BLaER1 treated with 17β-estradiol and CSF1 and Interleukin-3, amounts not matched to agents 10 nM and 100 nM (cell line): ENCODE measurements around the gene PFDN4.
"Not testable (repeated sequence)": the region's sequence is repeated elsewhere in the genome, so short reads cannot be mapped to it uniquely, and the experiment has no call there.

Experiments
- H3K27ac ChIP-seq, 11 experiments: shearing (Covaris generic); formaldehyde crosslinking; 2 replicates each; pipeline ENCODE4 v1.8.1; 2022
- H3K27me3 ChIP-seq, 11 experiments: shearing (Covaris generic); formaldehyde crosslinking; 2 replicates each; pipeline ENCODE4 v1.8.1; 2022
- H3K36me3 ChIP-seq, 11 experiments: shearing (Covaris generic); formaldehyde crosslinking; 2 replicates each; pipeline ENCODE4 v1.8.1; 2022
- H3K4me1 ChIP-seq, 10 experiments: shearing (Covaris generic); formaldehyde crosslinking; 2 replicates each; pipeline ENCODE4 v1.8.1; 2022
- H3K4me2 ChIP-seq, 11 experiments: shearing (Covaris generic); formaldehyde crosslinking; 2 replicates each; pipeline ENCODE4 v1.8.1; 2022
- H3K4me3 ChIP-seq, 10 experiments: shearing (Covaris generic); formaldehyde crosslinking; 2 replicates each; pipeline ENCODE4 v1.8.1; 2022
- H3K9ac ChIP-seq, 11 experiments: shearing (Covaris generic); formaldehyde crosslinking; 2 replicates each; pipeline ENCODE4 v1.8.1; 2022
- H3K9me3 ChIP-seq, 11 experiments: shearing (Covaris generic); formaldehyde crosslinking; replicated peaks in 1 of 11; 2 replicates each; pipeline ENCODE4 v1.8.1; 2022
- H4K20me1 ChIP-seq, 11 experiments: shearing (Covaris generic); formaldehyde crosslinking; 2 replicates each; pipeline ENCODE4 v1.8.1; 2022
- Cebpa-rat ChIP-seq, 11 experiments: shearing (Covaris generic); IDR thresholded peaks; 2 replicates each; pipeline ENCODE4 v1.8.1; 2022

The PFDN4 gene

GRCh38 chr20:54223751-54224150, 15.9 kb downstream of the PFDN4 start:
- Histone ChIP-seq H3K4me2 (no peak overlapping the region), H4K20me1 (0 out of 22 replicates have a peak, but pooled peaks cover 0 to 5% (median 0%) of the 10 kb centered on the region in 11 experiments), H3K27ac (no peak overlapping the region), H3K4me3 (no peak overlapping the region), H3K4me1 (peaks cover 0 to 55% (median 18%) of the 10 kb centered on the region in 10 experiments; a peak in 14 of 20 replicates), H3K27me3 (no peaks in the 10 kb centered on the region), H3K36me3 (peaks cover 0 to 34% (median 13%) of the 10 kb centered on the region in 11 experiments; a peak in 15 of 22 replicates), H3K9me3 (peaks cover 0 to 18% (median 8%) of the 10 kb centered on the region in 11 experiments; a peak in 10 of 22 replicates), H3K9ac (no peak overlapping the region)
- TF ChIP-seq Cebpa-rat (IDR thresholded peaks at IDR 0.05) = no peak

GRCh38 chr20:54224642-54225041, 16.8 kb downstream of the PFDN4 start:
- Histone ChIP-seq H3K36me3 (peaks cover 0 to 28% (median 10%) of the 10 kb centered on the region in 11 experiments; a peak in 13 of 22 replicates), H3K9me3 (peaks cover 0 to 22% (median 8%) of the 10 kb centered on the region in 11 experiments; a peak in 10 of 22 replicates), H3K4me1 (peaks cover 0 to 50% (median 18%) of the 10 kb centered on the region in 10 experiments; a peak in 13 of 20 replicates)
- not testable (repeated sequence) for H3K4me2 ChIP-seq, H3K27ac ChIP-seq, H3K27me3 ChIP-seq, H3K4me3 ChIP-seq, H4K20me1 ChIP-seq, H3K9ac ChIP-seq

- H3K4me3 ChIP-seq = no peak overlapping the region
- peaks cover under 1 to 26% (median 9%) of the 10 kb centered on the region in 11 experiments; a peak in 19 of 22 replicates for H3K9me3 ChIP-seq
- H3K27me3 ChIP-seq = no peaks in the 10 kb centered on the region
- no peak overlapping the region for H3K9ac ChIP-seq
- peak overlapping the region in 2 of 11 experiments; percentile 8 to 16; a peak in 1 of 22 replicates for H3K27ac ChIP-seq
- H3K4me1 ChIP-seq = peaks cover 0 to 24% (median under 1%) of the 10 kb centered on the region in 10 experiments; a peak in 8 of 20 replicates
- TF ChIP-seq Cebpa-rat (IDR thresholded peaks at IDR 0.05) = no peak
- H3K4me2 ChIP-seq = peak overlapping the region in 3 of 11 experiments; percentile 16 to 28 (median 23); a peak in 4 of 22 replicates
- H3K36me3 ChIP-seq = peaks cover 0 to 6% (median 0%) of the 10 kb centered on the region in 11 experiments; a peak in 4 of 22 replicates
- H4K20me1 ChIP-seq = no peaks in the 10 kb centered on the region
Measured at GRCh38 chr20:54227241-54227640, 19.4 kb downstream of the PFDN4 start.

- Histone ChIP-seq H3K27ac (peak overlapping the region in 2 of 11 experiments; percentile 8 to 16; a peak in 1 of 22 replicates), H3K27me3 (no peaks in the 10 kb centered on the region), H3K4me1 (peaks cover 0 to 19% (median 0%) of the 10 kb centered on the region in 10 experiments; a peak in 7 of 20 replicates), H3K4me3 (no peak overlapping the region), H3K36me3 (peaks cover 0 to 2% (median 0%) of the 10 kb centered on the region in 11 experiments; a peak in 2 of 22 replicates), H3K9me3 (peaks cover 6 to 31% (median 14%) of the 10 kb centered on the region in 11 experiments; a peak in 20 of 22 replicates), H3K9ac (no peak overlapping the region), H4K20me1 (no peaks in the 10 kb centered on the region), H3K4me2 (peak overlapping the region in 3 of 11 experiments; percentile 16 to 28 (median 23); a peak in 4 of 22 replicates)
- no peak for TF ChIP-seq Cebpa-rat (IDR thresholded peaks at IDR 0.05)
Measured at GRCh38 chr20:54227751-54228150, 19.9 kb downstream of the PFDN4 start.

- TF ChIP-seq Cebpa-rat (IDR thresholded peaks at IDR 0.05) = no peak
- Histone ChIP-seq H3K4me2 (no peak overlapping the region), H3K27ac (no peak overlapping the region)
Measured at GRCh38 chr20:54228841-54229240, 21.0 kb downstream of the PFDN4 start.

GRCh38 chr20:54229566-54230160, 21.8 kb downstream of the PFDN4 start:
- Histone ChIP-seq H3K27ac (no peak overlapping the region), H3K36me3 (no peaks in the 10 kb centered on the region), H3K9ac (no peak overlapping the region), H3K27me3 (no peaks in the 10 kb centered on the region), H3K9me3 (peaks cover 7 to 32% (median 15%) of the 10 kb centered on the region in 11 experiments; a peak in 20 of 22 replicates), H3K4me3 (no peak overlapping the region), H3K4me1 (peaks cover 0 to 11% (median 0%) of the 10 kb centered on the region in 10 experiments; a peak in 6 of 20 replicates), H4K20me1 (no peaks in the 10 kb centered on the region), H3K4me2 (no peak overlapping the region)
- no peak for TF ChIP-seq Cebpa-rat (IDR thresholded peaks at IDR 0.05)

More at GRCh38 chr20:54228841-54229240, 21.0 kb downstream of the PFDN4 start:
- H3K36me3 ChIP-seq = no peaks in the 10 kb centered on the region
- H3K9me3 ChIP-seq = peaks cover 7 to 32% (median 15%) of the 10 kb centered on the region in 11 experiments; a peak in 20 of 22 replicates
- H3K4me1 ChIP-seq = peaks cover 0 to 11% (median 0%) of the 10 kb centered on the region in 10 experiments; a peak in 6 of 20 replicates
- H3K9ac ChIP-seq = no peak overlapping the region
- no peak overlapping the region for H3K4me3 ChIP-seq
- no peaks in the 10 kb centered on the region for H3K27me3 ChIP-seq
- no peaks in the 10 kb centered on the region for H4K20me1 ChIP-seq

GRCh38 chr20:54231036-54231435, 23.1 kb downstream of the PFDN4 start:
- Histone ChIP-seq H3K27me3 (no peaks in the 10 kb centered on the region), H3K27ac (no peak overlapping the region; a peak in 1 of 22 replicates), H3K9ac (no peak overlapping the region), H3K4me3 (no peak overlapping the region), H4K20me1 (no peaks in the 10 kb centered on the region), H3K36me3 (no peaks in the 10 kb centered on the region), H3K9me3 (peaks cover 7 to 32% (median 15%) of the 10 kb centered on the region in 11 experiments; a peak in 20 of 22 replicates), H3K4me1 (peaks cover 0 to 11% (median 0%) of the 10 kb centered on the region in 10 experiments; a peak in 6 of 20 replicates), H3K4me2 (peak overlapping the region in 1 of 11 experiments; percentile 32; a peak in 1 of 22 replicates)
- no peak for TF ChIP-seq Cebpa-rat (IDR thresholded peaks at IDR 0.05)

GRCh38 chr20:54234991-54235390, 27.1 kb downstream of the PFDN4 start:
- Histone ChIP-seq H3K4me3 (no peak overlapping the region), H3K36me3 (no peaks in the 10 kb centered on the region), H3K9ac (no peak overlapping the region), H3K9me3 (peaks cover 7 to 11% (median 9%) of the 10 kb centered on the region in 11 experiments; a peak in 17 of 22 replicates), H3K4me1 (peaks cover 0 to 24% (median 0%) of the 10 kb centered on the region in 10 experiments; a peak in 5 of 20 replicates), H3K4me2 (no peak overlapping the region), H4K20me1 (no peaks in the 10 kb centered on the region), H3K27me3 (no peaks in the 10 kb centered on the region), H3K27ac (no peak overlapping the region)
- no peak for TF ChIP-seq Cebpa-rat (IDR thresholded peaks at IDR 0.05)
